Hematopoietic multipotent progenitor cell treated with erythropoietin and hydrocortisone succinate and interleukin-3 and kit ligand, for 17 days (in vitro differentiated cells): ENCODE measurements around the gene PCIF1.
A peak's percentile ranks its signal among the peaks of the same experiment; 100 is the strongest.
"Not testable (repeated sequence)": the region's sequence is repeated elsewhere in the genome, so short reads cannot be mapped to it uniquely, and the experiment has no call there.

ENCODE experiments used
- DNase-seq: peaks from one replicate; pipeline ENCODE4 v3.0.0-alpha.2; 2015; ENCODE audit warnings: low spot score

PCIF1 gene

DNA sequence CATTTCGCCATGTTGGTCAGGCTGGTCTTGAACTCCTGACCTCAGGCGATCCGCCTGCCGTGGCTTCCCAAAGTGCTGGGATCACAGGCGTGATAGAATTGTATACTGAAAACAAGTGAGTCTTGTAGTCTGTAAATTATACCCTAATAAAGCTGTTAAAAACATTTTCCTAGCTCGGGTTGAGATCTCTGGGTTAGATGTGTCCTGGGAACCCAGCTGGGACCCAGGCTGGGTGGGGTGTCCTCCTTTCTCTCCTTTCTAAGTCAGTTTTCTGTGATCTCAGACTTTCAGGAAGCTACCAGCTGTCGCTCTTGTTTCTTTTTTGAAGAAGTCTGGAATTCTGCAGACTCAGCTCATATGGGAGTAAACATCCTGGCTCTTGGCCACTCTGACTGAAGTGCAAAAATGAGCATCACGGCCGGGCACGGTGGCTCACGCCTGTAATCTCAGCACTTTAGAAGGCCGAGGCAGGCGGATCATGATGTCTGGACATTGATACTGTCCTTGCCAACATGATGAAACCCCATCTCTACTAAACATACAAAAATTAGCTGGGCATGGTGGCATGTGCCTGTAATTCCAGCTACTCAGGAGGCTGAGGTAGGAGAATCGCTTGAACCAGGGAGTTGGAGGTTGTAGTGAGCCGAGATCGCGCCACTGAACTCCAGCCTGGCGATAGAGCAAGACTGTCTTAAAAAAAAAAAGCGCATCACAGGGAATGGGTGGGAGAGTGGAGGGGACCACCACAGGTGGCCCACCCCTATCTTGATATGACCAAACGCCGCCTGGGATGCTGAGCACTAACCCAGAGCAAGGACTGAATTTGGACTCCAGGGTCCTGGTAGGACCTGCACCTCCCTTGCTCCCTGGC, 9.9 kb upstream of the PCIF1 start:
- peak; percentile 64 for DNase-seq

GRCh38 chr20:45925821-45926506, 8.5 kb upstream of the PCIF1 start:
- no peak for DNase-seq

DNA sequence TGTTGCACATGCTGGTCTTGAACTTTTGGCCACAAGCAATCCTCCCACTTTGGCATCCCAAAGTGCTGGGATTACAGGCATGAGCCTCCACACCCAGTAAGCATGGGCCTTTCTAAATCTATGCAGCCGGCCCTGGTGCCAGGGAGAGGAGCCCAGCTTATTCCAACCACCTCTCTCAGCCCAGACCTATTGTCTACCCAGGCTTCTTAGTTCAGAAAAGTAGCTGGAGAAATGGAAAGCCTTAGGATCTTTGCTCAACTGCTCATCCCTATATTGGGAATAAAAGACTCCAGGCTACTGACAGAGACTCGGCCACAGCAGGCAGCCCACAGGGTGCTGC, 7.8 kb upstream of the PCIF1 start:
- DNase-seq: no peak

- no peak for DNase-seq
Observed at GRCh38 chr20:45927071-45927878, 7.2 kb upstream of the PCIF1 start.

GRCh38 chr20:45931680-45932079, 2.8 kb upstream of the PCIF1 start:
- DNase-seq: not testable (repeated sequence)

DNA sequence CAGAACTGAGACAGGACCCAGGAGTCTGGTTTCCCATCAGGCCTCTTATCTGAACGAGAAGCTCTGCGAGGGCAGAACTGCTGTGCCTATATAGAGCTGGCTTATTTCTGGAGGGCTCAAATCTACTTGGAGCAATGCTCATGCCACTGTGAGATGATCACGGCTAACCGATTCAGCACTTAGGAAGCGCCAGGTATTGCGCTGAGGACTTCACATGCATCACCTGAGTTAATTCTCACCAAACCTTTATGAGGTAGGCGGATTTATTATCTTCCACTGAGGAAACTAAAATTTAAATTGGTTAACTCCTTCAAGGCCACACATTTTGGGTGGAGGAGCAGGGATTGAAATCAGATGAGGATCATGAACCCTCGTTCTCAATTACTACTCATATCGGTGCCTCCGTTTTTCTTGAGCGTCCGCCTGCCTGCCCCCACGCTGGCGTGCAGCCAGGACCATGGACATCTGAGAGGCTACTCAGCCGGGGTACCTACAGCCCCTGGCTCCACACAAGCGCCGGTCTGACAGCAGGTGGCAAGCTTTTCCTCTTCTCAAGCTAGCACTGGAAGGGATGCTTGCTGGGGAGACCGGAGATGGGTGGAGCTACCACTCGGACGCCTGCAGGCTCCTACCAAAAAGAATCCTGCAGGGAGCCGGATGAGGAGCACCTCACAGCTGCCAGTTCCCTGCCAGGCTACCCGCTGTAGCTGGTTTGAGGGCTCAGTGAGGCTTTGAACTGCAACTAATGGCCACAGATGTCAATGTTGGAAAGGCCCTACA, 1.0 kb upstream of the PCIF1 start:
- DNase-seq: peak; percentile 77

DNA sequence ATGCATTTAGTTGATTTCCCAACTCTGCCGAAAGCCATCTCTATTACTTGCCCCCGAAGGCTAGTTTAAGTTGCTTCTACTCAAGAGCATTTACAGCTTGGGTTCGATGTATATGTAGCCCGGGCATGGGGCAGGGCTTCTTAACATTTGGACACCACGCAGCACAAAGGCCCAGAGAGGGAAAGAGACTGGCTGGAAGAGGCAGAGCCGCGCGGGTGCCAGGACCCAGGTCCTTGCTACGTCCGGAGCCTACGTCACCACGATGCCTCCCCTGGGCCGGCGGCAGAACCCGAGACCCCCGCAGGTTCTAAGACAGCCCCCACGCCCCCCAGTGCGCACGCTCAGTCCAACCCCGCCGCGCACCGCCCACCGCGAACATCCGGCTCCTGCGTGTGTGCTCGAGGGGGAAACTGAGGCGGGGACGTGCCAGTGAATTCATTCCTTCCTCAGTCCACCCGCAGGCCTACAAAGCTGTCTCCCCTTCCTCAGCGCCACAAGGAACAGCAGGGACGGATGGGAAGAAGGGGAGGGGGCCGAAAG, 367 bp upstream of the PCIF1 start:
- no peak for DNase-seq

- DNase-seq: no peak
Observed at GRCh38 chr20:45935416-45936046, 1.0 kb downstream of the PCIF1 start.

- no peak for DNase-seq
Observed at GRCh38 chr20:45937765-45938164, 3.3 kb downstream of the PCIF1 start.

DNA sequence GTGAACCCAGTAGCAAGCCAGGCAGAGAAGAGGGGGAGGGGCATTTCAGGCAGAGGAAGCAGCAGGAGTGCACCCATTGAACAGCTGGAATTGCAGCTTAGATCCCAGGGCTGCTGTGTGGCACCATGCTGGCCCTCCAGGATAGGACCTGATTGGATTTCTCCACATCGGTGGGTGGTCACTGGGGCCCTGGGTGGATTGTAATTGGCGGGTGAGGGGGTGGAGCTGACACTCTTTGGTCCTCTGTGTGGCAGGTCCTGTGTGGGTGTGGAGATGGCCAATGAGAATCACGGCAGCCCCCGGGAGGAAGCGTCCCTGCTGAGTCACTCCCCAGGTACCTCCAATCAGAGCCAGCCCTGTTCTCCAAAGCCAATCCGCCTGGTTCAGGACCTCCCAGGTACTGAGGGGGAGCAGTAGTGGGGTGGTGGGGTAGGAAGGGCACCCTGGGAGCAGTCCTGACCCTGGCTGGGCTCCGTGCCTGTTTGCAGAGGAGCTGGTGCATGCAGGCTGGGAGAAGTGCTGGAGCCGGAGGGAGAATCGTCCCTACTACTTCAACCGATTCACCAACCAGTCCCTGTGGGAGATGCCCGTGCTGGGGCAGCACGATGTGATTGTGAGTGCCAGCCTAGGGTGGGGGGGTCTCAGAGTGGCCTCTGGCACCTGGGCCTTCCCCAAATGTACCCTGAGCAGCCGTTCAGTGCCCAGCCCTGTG, 4.4 kb downstream of the PCIF1 start:
- no peak for DNase-seq

- DNase-seq: no peak
Observed at GRCh38 chr20:45940053-45940452, 5.6 kb downstream of the PCIF1 start.

GRCh38 chr20:45940469-45940868, 6.0 kb downstream of the PCIF1 start:
- DNase-seq: no peak

DNA sequence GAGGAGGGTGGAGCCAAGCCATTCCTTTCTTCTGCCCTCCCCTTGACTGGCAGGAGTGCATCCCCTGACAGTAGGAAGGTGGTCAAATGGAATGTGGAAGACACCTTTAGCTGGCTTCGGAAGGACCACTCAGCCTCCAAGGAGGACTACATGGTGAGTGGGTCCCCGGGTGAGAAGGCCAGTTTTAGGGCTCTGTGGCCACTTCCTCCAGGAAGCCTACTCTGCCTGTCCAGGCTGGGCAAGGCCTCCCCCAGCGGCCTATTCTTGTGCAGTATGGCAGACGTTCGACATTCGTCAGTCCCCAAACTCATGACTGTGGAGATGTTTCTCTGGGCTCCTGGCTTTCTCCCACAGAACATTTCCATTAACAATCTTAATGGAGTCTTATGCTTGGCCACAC, 9.1 kb downstream of the PCIF1 start:
- no peak for DNase-seq

DNA sequence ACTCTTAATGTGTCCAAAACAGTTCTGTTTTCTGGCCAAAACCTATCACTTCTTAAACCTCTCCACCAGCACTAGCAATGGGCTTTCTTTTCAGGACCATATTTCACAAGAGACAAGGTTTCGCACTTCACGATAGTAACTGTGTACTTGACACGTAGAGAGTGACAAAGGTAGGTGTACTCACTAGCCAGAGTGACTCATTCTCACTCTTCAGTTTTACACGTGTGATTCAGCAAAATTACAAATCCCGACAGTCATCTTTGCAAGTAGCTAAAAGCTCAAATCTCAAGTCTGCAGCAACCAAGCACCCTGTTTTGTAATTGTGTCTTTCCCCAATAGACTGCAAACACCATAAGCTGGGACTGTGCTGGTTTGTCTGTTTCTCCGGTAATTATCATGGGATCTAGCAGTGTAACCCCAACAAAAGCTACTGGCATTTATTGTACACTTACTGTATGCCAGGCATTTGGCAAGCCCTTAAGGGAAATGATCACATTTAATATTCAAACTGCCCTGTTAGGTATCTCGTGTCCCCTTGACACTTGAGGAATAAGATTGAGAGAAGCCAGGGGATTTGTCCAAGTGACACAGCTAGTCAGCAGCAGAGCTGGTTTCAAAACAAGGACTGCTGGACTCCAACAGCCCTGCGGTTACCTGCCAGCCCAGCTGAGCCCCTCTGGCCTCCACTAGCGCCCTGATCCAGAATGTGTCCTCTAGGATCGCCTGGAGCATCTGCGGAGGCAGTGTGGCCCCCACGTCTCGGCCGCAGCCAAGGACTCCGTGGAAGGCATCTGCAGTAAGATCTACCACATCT, 9.9 kb downstream of the PCIF1 start:
- peak; percentile 61 for DNase-seq

- no peak for DNase-seq
Observed at GRCh38 chr20:45944965-45945677, 10.6 kb downstream of the PCIF1 start.

DNA sequence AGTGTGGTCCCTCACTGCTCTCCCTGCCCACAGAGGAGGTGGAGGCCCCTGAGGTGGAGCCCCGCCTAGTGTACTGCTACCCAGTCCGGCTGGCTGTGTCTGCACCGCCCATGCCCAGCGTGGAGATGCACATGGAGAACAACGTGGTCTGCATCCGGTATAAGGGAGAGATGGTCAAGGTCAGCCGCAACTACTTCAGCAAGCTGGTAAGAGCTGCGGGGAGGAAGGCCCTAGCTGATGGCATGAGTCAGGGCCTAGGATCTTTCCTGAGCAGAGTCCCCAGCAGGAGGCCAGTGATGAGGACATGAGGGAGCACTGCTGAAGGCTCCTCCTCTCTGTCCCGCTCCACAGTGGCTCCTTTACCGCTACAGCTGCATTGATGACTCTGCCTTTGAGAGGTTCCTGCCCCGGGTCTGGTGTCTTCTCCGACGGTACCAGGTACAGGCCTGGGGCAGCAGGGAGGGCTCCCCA, 11.2 kb downstream of the PCIF1 start:
- no peak for DNase-seq

DNA sequence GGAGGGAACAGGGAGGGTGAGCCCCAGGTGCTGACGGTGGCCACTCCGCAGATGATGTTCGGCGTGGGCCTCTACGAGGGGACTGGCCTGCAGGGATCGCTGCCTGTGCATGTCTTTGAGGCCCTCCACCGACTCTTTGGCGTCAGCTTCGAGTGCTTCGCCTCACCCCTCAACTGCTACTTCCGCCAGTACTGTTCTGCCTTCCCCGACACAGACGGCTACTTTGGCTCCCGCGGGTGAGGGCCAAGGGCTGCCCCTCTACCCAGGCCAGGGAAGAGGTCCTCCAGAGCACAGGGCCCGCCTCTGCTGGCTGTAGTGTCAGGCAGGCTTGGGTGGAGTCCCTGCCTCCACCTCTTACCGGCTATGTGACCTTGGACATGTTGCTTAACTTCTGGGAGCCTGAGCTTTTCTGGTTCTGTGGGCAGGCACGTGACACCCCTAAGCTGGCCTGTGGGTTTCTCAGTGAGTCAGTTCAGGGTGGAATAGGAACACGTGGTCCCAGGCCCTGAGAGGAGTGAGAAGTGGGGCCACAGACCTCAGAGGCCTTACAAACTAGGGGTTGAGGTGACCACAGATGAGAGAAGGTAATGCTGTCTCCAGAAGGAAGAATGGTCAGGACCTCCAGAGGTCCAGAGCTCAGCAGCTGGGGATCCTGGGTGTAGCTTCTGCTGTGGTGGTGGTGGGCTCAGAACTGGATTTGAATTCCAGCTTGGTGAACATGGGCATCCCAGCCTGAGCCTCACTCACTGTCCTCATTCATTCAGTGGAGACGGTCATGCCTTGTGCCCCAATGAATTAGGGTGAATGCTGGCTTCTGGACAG, 11.9 kb downstream of the PCIF1 start:
- DNase-seq: no peak
